Astrocyte of the spinal cord (primary cell): ENCODE results near the gene HOXA10.
A peak's percentile ranks its signal among the peaks of the same experiment; 100 is the strongest.

Source experiments
- DNase-seq: peaks from one replicate; pipeline ENCODE4 v3.0.0; 2011; ENCODE audit warnings: low read depth, low spot score
- H3K4me3 ChIP-seq: 2 replicates; pipeline ENCODE4 v1.5.1; 2011; ENCODE audit warnings: low read depth, mild to moderate bottlenecking, low read length, moderate library complexity
- CTCF ChIP-seq: IDR thresholded peaks from 2 replicates; pipeline ENCODE4 v1.5.1; 2012; ENCODE audit warnings: low read depth, mild to moderate bottlenecking, low read length, inconsistent platforms
- in situ Hi-C: cut with HindIII; loops from 2 replicates; pipeline ENCODE4 v1.10.0; 2017; ENCODE audit warnings: low sequenced_read_pairs

Gene HOXA10

GRCh38 chr7:27141137-27141922 is 32.8 kb downstream of the HOXA10 start:
- in situ Hi-C loops: no loop called here
- H3K4me3 ChIP-seq: peak overlapping the region; percentile 65
- TF ChIP-seq CTCF: no peak
- DNase-seq: peak; percentile 59

- H3K4me3 ChIP-seq: peak overlapping the region; percentile 65
- no peak for TF ChIP-seq CTCF
- DNase-seq: peak; percentile 73
- in situ Hi-C loops: no loop called here
Measured at GRCh38 chr7:27140126-27140857, 33.8 kb downstream of the HOXA10 start.

- peak overlapping the region; percentile 65 for H3K4me3 ChIP-seq
- no peak for TF ChIP-seq CTCF
- peak; percentile 40 for DNase-seq
- in situ Hi-C loops: no loop called here
Measured at GRCh38 chr7:27139334-27140125, 34.6 kb downstream of the HOXA10 start.

GRCh38 chr7:27138985-27139333 is 35.2 kb downstream of the HOXA10 start:
- peak overlapping the region; percentile 65 for H3K4me3 ChIP-seq
- in situ Hi-C loops: no loop called here
- no peak for DNase-seq
- TF ChIP-seq CTCF: no peak

- DNase-seq: no peak
- in situ Hi-C loops: no loop called here
- H3K4me3 ChIP-seq: peak overlapping the region; percentile 65
- no peak for TF ChIP-seq CTCF
Measured at GRCh38 chr7:27138472-27138871, 35.6 kb downstream of the HOXA10 start.

GRCh38 chr7:27137640-27138315 is 36.3 kb downstream of the HOXA10 start:
- no peak for TF ChIP-seq CTCF
- in situ Hi-C loops: no loop called here
- peak overlapping the region; percentile 65 for H3K4me3 ChIP-seq
- no peak for DNase-seq
